OCI-LY3 (cell line): ENCODE measurements around the gene TMEM50B.
"Not testable (repeated sequence)": the region's sequence is repeated elsewhere in the genome, so short reads cannot be mapped to it uniquely, and the experiment has no call there.

Experiments
- H2AFZ ChIP-seq: fragments of 200-600, 300-600 bp; shearing (Covaris generic); 2 replicates; pipeline ENCODE4 v1.6.0; 2014; ENCODE audit warnings: antibody characterized with exemption, low read depth, low read length
- H3K27ac ChIP-seq: fragments of 200-600, 300-600 bp; sonication (generic); 2 replicates; pipeline ENCODE4 v1.5.1; 2014; ENCODE audit warnings: mild to moderate bottlenecking, low read length, moderate library complexity, mixed read lengths
- H3K27me3 ChIP-seq: fragments of 200-600, 300-600 bp; sonication (generic); 2 replicates; pipeline ENCODE4 v1.6.1; 2014; ENCODE audit warnings: low read depth, low read length, mixed read lengths
- H3K36me3 ChIP-seq: fragments of 200-600, 300-600 bp; sonication (generic); replicated peaks from 2 replicates; pipeline ENCODE3; 2014; ENCODE audit warnings: low read depth, low read length, mixed read lengths
- H3K4me1 ChIP-seq: fragments of 300-600, 200-600 bp; sonication (generic); 2 replicates; pipeline ENCODE4 v1.6.1; 2014; ENCODE audit warnings: low read length, mixed read lengths
- H3K4me2 ChIP-seq: fragments of 200-600, 300-600 bp; sonication (generic); 2 replicates; pipeline ENCODE4 v1.6.1; 2014; ENCODE audit warnings: low read length, mixed read lengths
- H3K4me3 ChIP-seq: fragments of 300-600, 200-600 bp; sonication (generic); 2 replicates; pipeline ENCODE4 v1.5.1; 2014; ENCODE audit warnings: antibody characterized with exemption, mild to moderate bottlenecking, low read length, moderate library complexity
- H3K79me2 ChIP-seq: fragments of 300-600, 200-600 bp; shearing (Covaris generic); 2 replicates; pipeline ENCODE4 v1.6.1; 2014; ENCODE audit warnings: mild to moderate bottlenecking, low read length, mixed read lengths
- H3K9ac ChIP-seq: fragments of 300-600, 200-600 bp; shearing (Covaris generic); 2 replicates; pipeline ENCODE4 v1.6.0; 2014; ENCODE audit warnings: mild to moderate bottlenecking, low read length, moderate library complexity
- H3K9me3 ChIP-seq: fragments of 200-600, 300-600 bp; shearing (Covaris generic); 2 replicates; pipeline ENCODE4 v1.6.1; 2014; ENCODE audit warnings: low read length, mixed read lengths; ENCODE audit not compliant: insufficient read depth
- H4K20me1 ChIP-seq: fragments of 200-600, 300-600 bp; sonication (generic); 2 replicates; pipeline ENCODE4 v1.6.1; 2016; ENCODE audit warnings: low read length, mixed read lengths; ENCODE audit not compliant: insufficient read depth
- EZH2phosphoT487 ChIP-seq: fragments of 200-600 bp; shearing (Covaris generic); IDR thresholded peaks from 2 replicates; pipeline ENCODE4 v1.6.1; 2018; ENCODE audit warnings: antibody characterized with exemption, mixed run types, low read depth
- TF ChIP-seq, protein P1 (sequence below): fragments of 200-600, 300-600 bp; sonication (generic); IDR thresholded peaks from 2 replicates; pipeline ENCODE4 v1.5.1; 2014; ENCODE audit warnings: antibody characterized with exemption, low read length, low read depth

The TMEM50B gene

GRCh38 chr21:33478182-33478581 lies 1.6 kb downstream of the TMEM50B start:
- Histone ChIP-seq H3K27me3 (0 out of 2 replicates have a peak, but pooled peaks cover 7% of the 10 kb centered on the region), H2AFZ (no peak overlapping the region), H3K4me3 (peak overlapping the region; percentile 82), H3K9me3 (no peaks in the 10 kb centered on the region), H3K79me2 (peaks cover 11% of the 10 kb centered on the region; the same call in 1 of the 2 replicates), H3K36me3 (no peaks in the 10 kb centered on the region), H4K20me1 (no peaks in the 10 kb centered on the region), H3K4me1 (peaks cover 5% of the 10 kb centered on the region; the same call in 1 of the 2 replicates), H3K9ac (peak overlapping the region; percentile 60), H3K4me2 (peak overlapping the region; percentile 87), H3K27ac (no peak overlapping the region)
- no peak for TF ChIP-seq EZH2phosphoT487
- TF ChIP-seq, protein P1, sequence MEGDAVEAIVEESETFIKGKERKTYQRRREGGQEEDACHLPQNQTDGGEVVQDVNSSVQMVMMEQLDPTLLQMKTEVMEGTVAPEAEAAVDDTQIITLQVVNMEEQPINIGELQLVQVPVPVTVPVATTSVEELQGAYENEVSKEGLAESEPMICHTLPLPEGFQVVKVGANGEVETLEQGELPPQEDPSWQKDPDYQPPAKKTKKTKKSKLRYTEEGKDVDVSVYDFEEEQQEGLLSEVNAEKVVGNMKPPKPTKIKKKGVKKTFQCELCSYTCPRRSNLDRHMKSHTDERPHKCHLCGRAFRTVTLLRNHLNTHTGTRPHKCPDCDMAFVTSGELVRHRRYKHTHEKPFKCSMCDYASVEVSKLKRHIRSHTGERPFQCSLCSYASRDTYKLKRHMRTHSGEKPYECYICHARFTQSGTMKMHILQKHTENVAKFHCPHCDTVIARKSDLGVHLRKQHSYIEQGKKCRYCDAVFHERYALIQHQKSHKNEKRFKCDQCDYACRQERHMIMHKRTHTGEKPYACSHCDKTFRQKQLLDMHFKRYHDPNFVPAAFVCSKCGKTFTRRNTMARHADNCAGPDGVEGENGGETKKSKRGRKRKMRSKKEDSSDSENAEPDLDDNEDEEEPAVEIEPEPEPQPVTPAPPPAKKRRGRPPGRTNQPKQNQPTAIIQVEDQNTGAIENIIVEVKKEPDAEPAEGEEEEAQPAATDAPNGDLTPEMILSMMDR: no peak

- 0 out of 2 replicates have a peak, but pooled peaks cover 7% of the 10 kb centered on the region for H3K27me3 ChIP-seq
- TF ChIP-seq, protein P1: no peak
- TF ChIP-seq EZH2phosphoT487: no peak
- no peaks in the 10 kb centered on the region for H3K9me3 ChIP-seq
- no peaks in the 10 kb centered on the region for H4K20me1 ChIP-seq
- H3K4me1 ChIP-seq: peaks cover 5% of the 10 kb centered on the region; the same call in 1 of the 2 replicates
- peaks cover 11% of the 10 kb centered on the region; the same call in 1 of the 2 replicates for H3K79me2 ChIP-seq
- H3K4me2 ChIP-seq: no peak overlapping the region
- no peak overlapping the region for H2AFZ ChIP-seq
- H3K9ac ChIP-seq: no peak overlapping the region
- no peak overlapping the region for H3K4me3 ChIP-seq
- no peaks in the 10 kb centered on the region for H3K36me3 ChIP-seq
- H3K27ac ChIP-seq: no peak overlapping the region
Measured at GRCh38 chr21:33477066-33477465, 2.7 kb downstream of the TMEM50B start.

- no peak overlapping the region for H3K4me2 ChIP-seq
- TF ChIP-seq EZH2phosphoT487: no peak
- TF ChIP-seq, protein P1: no peak
- no peak overlapping the region for H2AFZ ChIP-seq
- no peak overlapping the region for H3K9ac ChIP-seq
- no peaks in the 10 kb centered on the region for H3K9me3 ChIP-seq
- 0 out of 2 replicates have a peak, but pooled peaks cover 3% of the 10 kb centered on the region for H3K79me2 ChIP-seq
- H3K27me3 ChIP-seq: no peaks in the 10 kb centered on the region
- H3K36me3 ChIP-seq: no peaks in the 10 kb centered on the region
- no peak overlapping the region for H3K27ac ChIP-seq
- H3K4me3 ChIP-seq: no peak overlapping the region
- H4K20me1 ChIP-seq: no peaks in the 10 kb centered on the region
- peaks cover 2% of the 10 kb centered on the region; the same call in 1 of the 2 replicates for H3K4me1 ChIP-seq
Measured at GRCh38 chr21:33473344-33473743, 6.4 kb downstream of the TMEM50B start.

- Histone ChIP-seq H3K79me2 (no peaks in the 10 kb centered on the region), H3K9me3 (no peaks in the 10 kb centered on the region), H3K9ac (no peak overlapping the region), H2AFZ (no peak overlapping the region), H3K36me3 (no peaks in the 10 kb centered on the region), H3K27me3 (no peaks in the 10 kb centered on the region), H4K20me1 (no peaks in the 10 kb centered on the region), H3K4me2 (no peak overlapping the region), H3K4me1 (no peaks in the 10 kb centered on the region), H3K4me3 (no peak overlapping the region), H3K27ac (no peak overlapping the region)
- TF ChIP-seq, protein P1: no peak
- TF ChIP-seq EZH2phosphoT487: no peak
Measured at GRCh38 chr21:33470701-33471100, 9.1 kb downstream of the TMEM50B start.

DNA sequence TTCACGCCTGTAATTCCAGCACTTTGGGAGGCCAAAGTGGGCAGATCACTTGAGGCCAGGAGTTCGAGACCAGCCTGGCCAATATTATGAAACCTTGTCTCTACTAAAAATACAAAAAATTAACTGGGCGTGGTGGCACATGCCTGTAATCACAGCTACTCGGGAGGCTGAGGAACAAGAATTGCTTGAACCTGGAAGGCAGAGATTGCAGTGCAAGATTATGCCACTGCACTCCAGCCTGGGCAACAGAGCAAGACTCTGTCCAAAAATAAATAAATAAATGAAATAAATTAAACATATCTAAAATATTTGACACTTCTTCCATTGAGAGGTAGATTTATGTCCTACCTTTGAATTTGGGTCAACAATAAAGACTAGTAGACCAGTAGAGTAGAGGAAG lies 10.6 kb downstream of the TMEM50B start:
- H3K36me3 ChIP-seq, H3K4me3 ChIP-seq, H3K9me3 ChIP-seq, H3K4me1 ChIP-seq, H3K27me3 ChIP-seq, H2AFZ ChIP-seq, H3K79me2 ChIP-seq, H3K4me2 ChIP-seq, H3K27ac ChIP-seq, H4K20me1 ChIP-seq, H3K9ac ChIP-seq: not testable (repeated sequence)
